ENCODE data around the gene LXN. TPM values are rescaled to one million over a fixed set of nuclear protein-coding genes. Genes with fewer than 3 reads are reported as not detected.

The LXN gene
- total RNA-seq: 157 and 377 TPM in 2 replicates

GRCh38 chr3:158672215-158673176, at the start of gene LXN:
LXN (minus strand) TSS chr3:158672648; CDS start chr3:158672478, 170 bp downstream.

GRCh38 chr3:158644345-158644908, 28.0 kb downstream of the LXN start, which contains the start of gene GFM1:
GFM1 (plus strand) TSS chr3:158644527; CDS start chr3:158644635, 108 bp downstream.

Other genes starting within 250 kb of the LXN start
- gene MLF1, start 101.5 kb downstream of the LXN start, total RNA-seq: 5.4 and 6.7 TPM in 2 replicates
- gene GFM1, start 28.1 kb downstream of the LXN start, total RNA-seq: 41.0 and 44.5 TPM in 2 replicates
- 29.4 and 40.8 TPM in 2 replicates for gene RARRES1, start 59.8 kb upstream of the LXN start, total RNA-seq
- gene MFSD1, start 129.4 kb upstream of the LXN start, total RNA-seq: 232 and 269 TPM in 2 replicates